Neural progenitor cell (in vitro differentiated cells): ENCODE results near the gene TRRAP.

Experiments used
- EZH2 ChIP-seq: fragments of 200-600 bp; sonication (generic); IDR thresholded peaks from 2 replicates; pipeline ENCODE4 v1.6.1; 2017; ENCODE audit warnings: antibody characterized with exemption, mild to moderate bottlenecking, moderate library complexity
- EZH2phosphoT487 ChIP-seq: fragments of 200-600 bp; sonication (generic); IDR thresholded peaks from 2 replicates; pipeline ENCODE4 v1.6.1; 2017; ENCODE audit warnings: antibody characterized with exemption
- TF ChIP-seq, protein P1 (sequence below): fragments of 200-600 bp; sonication (generic); IDR thresholded peaks from 2 replicates; pipeline ENCODE4 v1.5.1; 2017; ENCODE audit warnings: antibody characterized with exemption, mild to moderate bottlenecking

DNA sequence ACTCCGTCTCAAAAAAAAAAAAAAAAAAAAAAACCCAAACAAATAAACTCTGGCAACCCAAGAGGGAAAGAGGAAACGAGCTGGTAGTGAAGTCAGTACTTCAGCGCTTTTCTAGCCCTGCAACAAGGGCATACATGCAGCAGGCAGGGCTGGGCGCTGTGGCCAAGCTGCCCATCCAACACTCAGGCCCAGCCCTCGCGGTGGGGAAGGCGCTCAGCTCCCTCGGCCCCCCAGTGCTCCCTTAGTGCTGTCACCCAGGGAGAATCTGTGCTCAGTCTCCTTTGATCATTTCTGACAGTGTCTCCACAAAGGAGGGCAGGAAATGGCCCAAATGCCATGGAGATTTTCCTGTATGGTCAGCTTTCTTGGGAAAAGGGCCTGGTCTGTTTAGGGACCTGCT lies 168.4 kb downstream of the TRRAP start:
- TF ChIP-seq EZH2 (no peak), EZH2phosphoT487 (no peak)
- TF ChIP-seq, protein P1, sequence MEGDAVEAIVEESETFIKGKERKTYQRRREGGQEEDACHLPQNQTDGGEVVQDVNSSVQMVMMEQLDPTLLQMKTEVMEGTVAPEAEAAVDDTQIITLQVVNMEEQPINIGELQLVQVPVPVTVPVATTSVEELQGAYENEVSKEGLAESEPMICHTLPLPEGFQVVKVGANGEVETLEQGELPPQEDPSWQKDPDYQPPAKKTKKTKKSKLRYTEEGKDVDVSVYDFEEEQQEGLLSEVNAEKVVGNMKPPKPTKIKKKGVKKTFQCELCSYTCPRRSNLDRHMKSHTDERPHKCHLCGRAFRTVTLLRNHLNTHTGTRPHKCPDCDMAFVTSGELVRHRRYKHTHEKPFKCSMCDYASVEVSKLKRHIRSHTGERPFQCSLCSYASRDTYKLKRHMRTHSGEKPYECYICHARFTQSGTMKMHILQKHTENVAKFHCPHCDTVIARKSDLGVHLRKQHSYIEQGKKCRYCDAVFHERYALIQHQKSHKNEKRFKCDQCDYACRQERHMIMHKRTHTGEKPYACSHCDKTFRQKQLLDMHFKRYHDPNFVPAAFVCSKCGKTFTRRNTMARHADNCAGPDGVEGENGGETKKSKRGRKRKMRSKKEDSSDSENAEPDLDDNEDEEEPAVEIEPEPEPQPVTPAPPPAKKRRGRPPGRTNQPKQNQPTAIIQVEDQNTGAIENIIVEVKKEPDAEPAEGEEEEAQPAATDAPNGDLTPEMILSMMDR, result no peak
